Measurements from ENCODE around the gene DUSP7.

- no peak for TF ChIP-seq CTCF (IDR thresholded peaks at IDR 0.05; ENCODE audit: insufficient read depth, low read depth, low read length)
- no peak for TF ChIP-seq EZH2 (IDR thresholded peaks at IDR 0.05; ENCODE audit: insufficient read depth, low read length)
Observed at GRCh38 chr3:52029053-52029452, 27.3 kb downstream of the DUSP7 start.
